Right renal cortex interstitium (tissue), 3 donors: ENCODE measurements around the gene PPFIBP2. TPM values are rescaled to one million over a fixed set of nuclear protein-coding genes. Genes with fewer than 3 reads are reported as not detected.

Experiments
- DNase-seq, 3 donors: peaks; one replicate each; pipeline ENCODE4 v3.0.0-alpha.2; 2013; ENCODE audit warnings: low read depth in 3 of 3, low spot score in 2 of 3
- polyA plus RNA-seq, 3 donors: library from polyadenylated mRNA; unstranded; fragments of 120-200 nt; gene quantifications; one replicate each; pipeline ENCODE4 v1.2.1, GENCODE V29; 2013; ENCODE audit not compliant: insufficient read length in 3 of 3

Gene PPFIBP2
- polyA plus RNA-seq, 3 donors: 49.6 to 69.6 (median 66.5) TPM

GRCh38 chr11:7546324-7546791 lies 32.6 kb downstream of the PPFIBP2 start:
- DNase-seq: no peak

GRCh38 chr11:7547687-7548086 lies 33.9 kb downstream of the PPFIBP2 start:
- no peak for DNase-seq

- DNase-seq: no peak
These were observed 35.0 kb downstream of the PPFIBP2 start for GRCh38 chr11:7548659-7549274.

- DNase-seq: no peak
These were observed 35.9 kb downstream of the PPFIBP2 start for GRCh38 chr11:7549681-7550080.

- DNase-seq: no peak
These were observed 37.8 kb downstream of the PPFIBP2 start for GRCh38 chr11:7551571-7551970.

GRCh38 chr11:7552666-7553065 lies 38.9 kb downstream of the PPFIBP2 start:
- DNase-seq: no peak

- no peak for DNase-seq
These were observed 41.4 kb downstream of the PPFIBP2 start for GRCh38 chr11:7555052-7555699.

GRCh38 chr11:7558046-7558445 lies 44.2 kb downstream of the PPFIBP2 start:
- no peak for DNase-seq

GRCh38 chr11:7559398-7560283 lies 45.8 kb downstream of the PPFIBP2 start:
- DNase-seq: no peak

- no peak for DNase-seq
These were observed 47.8 kb downstream of the PPFIBP2 start for GRCh38 chr11:7561562-7561961.

GRCh38 chr11:7563281-7563680 lies 49.5 kb downstream of the PPFIBP2 start:
- DNase-seq: no peak

GRCh38 chr11:7564803-7565202 lies 51.0 kb downstream of the PPFIBP2 start:
- no peak for DNase-seq

- no peak for DNase-seq
These were observed 53.5 kb downstream of the PPFIBP2 start for GRCh38 chr11:7567311-7567710.

- no peak for DNase-seq
These were observed 55.2 kb downstream of the PPFIBP2 start for GRCh38 chr11:7569044-7569443.

- no peak for DNase-seq
These were observed 56.4 kb downstream of the PPFIBP2 start for GRCh38 chr11:7570241-7570640.

GRCh38 chr11:7570938-7571521 lies 57.2 kb downstream of the PPFIBP2 start:
- no peak for DNase-seq

- peak in 2 of 3 donors; percentile 67 to 78 for DNase-seq
These were observed 57.8 kb downstream of the PPFIBP2 start for GRCh38 chr11:7571640-7572000.

- DNase-seq: no peak
These were observed 58.4 kb downstream of the PPFIBP2 start for GRCh38 chr11:7572001-7572712.

- no peak for DNase-seq
These were observed 59.4 kb downstream of the PPFIBP2 start for GRCh38 chr11:7573193-7573557.

GRCh38 chr11:7573558-7574296 lies 59.9 kb downstream of the PPFIBP2 start:
- no peak for DNase-seq
